NCI-H1417 (cell line): Measurements from ENCODE around the gene PHACTR4.
"Not testable (repeated sequence)": the region's sequence is repeated elsewhere in the genome, so short reads cannot be mapped to it uniquely, and the experiment has no call there.

Source experiments
- DNase-seq, 3 experiments: peaks; one replicate each; lab custom pipeline; 2025; lab: John Stamatoyannopoulos, UW

The PHACTR4 gene

DNA sequence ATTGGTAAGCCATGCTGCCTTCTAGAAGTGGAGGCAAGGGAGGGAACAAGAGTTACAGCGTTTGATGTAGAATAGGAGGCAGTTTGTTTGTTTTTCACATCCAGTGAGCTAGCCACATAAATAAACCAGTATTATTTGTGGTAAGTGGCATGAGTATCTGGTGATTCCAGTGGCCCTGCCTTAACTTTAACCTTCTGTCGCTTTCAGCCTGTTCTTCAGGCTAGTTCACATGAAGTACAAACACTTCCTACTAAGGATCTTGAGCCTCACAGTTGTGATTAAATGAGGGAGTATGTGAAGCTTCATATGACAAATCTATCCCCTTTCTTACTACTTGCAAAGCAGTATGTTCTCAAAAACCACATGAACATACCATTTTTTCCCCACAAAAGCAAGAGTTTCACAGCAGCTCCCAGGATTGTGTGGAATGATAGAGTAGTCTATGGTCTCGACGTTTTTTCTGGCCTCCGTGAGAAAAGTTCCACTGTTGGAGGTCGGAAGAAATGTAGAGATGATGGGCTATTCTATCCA lies 59.5 kb downstream of the PHACTR4 start:
- DNase-seq = no peak

DNA sequence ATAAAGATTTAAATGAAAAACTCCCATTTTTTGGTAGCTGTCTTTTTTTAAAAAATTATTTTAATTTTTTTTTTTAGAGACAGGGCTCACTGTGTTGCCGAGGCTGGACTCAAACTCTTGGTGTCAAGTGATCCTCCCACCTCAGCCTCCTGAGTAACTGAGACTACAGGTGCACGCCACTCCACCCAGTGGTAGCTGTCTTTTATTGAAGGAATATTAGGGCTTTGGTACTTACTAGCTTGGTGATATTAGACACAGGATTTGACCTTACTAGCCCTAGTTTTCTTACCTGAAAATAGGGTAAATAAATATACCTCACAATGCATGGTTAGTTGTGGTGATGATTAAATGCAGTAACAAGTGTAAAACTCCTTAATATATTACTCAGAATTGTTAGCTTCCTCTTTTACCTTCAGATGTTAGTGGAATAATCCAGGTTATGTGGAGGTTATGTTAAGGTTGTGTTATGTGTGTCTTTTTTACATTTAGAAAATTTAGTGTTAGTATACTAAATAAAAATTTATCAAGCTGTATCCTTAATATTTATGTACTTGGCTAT lies 66.8 kb downstream of the PHACTR4 start:
- DNase-seq = no peak

DNA sequence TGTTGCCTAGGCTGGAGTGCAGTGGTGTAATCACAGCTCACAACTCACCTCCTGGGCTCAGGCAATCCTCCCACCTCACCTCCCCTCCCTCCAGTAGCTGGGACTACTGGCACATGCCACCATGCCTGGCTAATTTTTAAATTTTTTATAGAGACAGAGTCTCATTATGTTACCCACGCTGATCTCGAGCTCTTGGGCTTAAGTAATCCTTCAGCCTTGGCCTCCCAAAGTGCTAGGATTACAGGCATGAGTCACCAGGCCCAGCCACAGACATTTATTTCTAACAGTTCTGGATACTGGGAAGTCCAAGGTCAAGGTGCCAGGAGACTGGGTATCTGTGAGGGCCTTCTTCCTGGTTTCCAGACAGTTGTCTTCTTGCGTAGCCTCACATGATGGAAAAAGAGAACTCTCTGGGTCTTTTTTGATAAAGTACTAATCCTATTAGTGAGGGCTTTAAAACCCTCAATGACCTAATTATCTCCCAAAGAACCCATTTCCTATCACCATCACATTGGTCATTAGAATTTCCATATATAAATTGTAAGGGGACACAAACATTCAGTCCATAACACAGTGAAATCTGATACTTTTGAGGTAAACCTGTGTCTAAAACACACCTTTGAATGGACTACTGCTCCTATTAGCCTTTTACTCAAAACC lies 67.9 kb downstream of the PHACTR4 start:
- no peak for DNase-seq

DNA sequence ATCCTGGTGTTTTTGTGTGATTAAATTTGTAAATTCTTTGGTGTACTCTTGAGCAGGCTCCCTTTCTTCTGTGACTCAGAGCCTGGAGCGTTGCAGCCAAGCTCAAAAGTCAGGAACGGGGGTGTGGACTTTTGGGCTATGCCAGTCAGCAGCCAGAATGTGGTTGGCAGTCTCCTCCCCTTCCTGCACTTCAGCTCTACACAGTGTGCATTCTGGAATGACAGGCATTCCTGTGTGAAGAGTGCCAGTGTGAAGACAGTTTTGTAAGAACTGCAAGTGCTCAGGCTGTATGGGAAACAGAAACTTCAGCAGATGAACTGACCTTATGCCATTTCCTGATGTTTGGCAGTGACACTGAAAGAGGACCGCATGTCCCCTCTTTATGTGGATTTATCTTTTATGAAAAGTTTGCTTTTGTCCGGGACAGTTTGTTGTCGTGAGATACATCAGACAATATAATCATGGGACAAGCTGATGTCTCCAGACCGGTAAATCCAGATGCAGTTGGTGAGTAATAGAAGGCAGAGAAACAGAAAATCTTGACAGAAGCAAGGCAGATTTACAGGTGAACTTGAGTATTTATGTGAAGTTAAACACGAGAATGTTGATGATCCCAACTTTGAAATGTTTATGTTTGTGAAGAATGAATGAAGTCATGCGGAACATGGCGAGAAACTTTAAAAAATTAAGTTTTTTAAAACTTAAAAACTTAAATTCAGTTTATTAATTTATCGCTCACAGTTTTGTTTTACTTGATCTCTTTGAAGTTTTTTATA lies 68.6 kb downstream of the PHACTR4 start:
- DNase-seq = peak in 2 of 3 experiments; percentile 3 to 14

DNA sequence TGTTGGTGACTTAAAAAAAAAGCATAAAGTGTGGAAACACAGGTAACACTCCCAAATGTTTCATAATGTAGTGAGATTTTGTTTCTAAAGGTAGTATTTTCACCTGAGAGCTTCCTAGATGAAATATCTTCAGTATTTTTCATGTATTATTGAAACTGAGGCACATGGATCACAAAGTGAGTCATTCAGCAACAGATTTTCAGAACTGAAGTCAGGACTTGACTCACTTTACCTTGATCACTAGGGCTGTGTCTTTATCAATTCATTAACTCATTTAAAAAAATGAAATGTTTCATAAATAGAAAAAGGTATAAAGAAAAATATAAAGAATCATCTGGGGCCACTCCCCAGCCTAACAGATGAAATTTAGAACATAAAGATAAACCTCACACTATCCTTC lies 69.8 kb downstream of the PHACTR4 start:
- DNase-seq = no peak

DNA sequence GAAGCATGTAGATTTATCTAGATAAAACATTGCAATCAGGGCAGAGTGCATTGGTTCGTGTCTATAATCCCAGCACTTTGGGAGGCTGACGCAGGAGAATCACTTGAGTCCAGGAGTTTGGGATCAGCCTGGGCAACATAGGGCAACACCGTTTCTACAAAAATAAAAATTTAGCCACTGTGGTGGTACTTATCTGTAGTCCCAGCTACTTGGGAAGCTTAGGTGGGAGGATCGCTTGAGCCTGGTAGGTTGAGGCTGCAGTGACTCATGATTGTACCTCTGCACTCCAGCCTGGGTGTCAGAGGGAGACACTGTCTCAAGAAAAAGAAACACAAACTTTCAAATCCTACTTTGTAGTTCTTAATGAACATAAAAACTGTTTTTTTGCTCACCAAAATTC lies 72.1 kb downstream of the PHACTR4 start:
- DNase-seq = no peak

DNA sequence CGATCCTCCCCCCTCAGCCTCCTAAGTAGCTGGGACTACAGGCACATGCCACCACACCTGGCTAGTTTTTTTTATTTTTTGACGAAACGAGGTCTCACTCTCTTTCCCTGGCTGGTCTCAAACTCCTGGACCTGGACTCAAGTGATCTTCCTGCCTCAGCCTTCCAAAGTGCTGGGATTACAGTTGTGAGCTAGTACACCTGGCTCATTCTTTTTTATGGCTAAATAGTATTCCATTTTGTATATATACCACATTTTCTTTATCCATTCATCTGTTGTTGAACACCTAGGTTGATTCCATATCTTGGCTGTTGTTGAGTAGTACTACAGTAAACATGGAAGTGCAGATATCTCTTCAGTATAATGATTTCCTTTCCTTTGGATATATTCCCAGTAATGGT lies 74.0 kb downstream of the PHACTR4 start:
- no peak for DNase-seq

DNA sequence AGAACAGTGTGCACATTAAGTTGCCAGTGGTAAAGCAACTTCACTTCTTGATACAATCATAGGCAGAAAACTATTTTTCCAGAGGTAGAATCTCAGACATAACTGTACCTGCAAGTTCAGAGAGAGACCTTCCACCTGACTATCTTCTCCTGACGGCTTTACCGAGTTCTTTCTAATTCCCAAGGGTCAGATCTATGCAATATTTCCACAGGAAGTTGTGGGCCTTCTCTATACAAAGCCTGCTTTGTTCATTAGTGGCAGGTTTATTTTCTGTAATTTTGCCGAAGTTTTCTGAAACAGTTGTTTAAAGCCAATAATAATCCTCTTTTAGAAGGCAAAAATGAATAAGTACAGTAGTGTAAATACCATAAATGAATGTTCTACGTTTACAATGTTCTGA lies 78.1 kb downstream of the PHACTR4 start:
- DNase-seq = no peak

DNA sequence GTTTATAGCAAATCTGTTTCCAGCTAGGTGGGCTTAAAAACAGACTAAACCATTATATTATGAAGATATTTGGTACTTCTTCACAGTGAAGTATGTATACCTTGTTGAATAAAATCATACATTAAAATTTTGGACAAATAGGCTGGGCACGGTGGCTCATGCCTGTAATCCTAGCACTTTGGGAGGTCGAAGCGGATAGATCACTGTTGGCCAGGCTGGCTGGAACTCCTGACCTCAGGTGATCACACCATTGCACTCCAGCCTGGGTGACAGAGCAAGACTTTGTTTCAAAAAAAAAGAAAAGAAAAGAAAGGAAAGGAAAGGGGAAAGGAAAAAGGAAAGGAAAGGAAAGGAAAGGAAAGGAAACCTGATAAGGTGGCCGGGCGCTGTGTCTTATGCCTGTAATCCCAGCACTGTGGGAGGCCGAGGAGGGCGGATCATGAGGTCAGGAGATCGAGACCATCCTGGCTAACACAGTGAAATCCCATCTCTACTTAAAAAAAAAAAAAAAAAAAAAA lies 78.6 kb downstream of the PHACTR4 start:
- DNase-seq = not testable (repeated sequence)

DNA sequence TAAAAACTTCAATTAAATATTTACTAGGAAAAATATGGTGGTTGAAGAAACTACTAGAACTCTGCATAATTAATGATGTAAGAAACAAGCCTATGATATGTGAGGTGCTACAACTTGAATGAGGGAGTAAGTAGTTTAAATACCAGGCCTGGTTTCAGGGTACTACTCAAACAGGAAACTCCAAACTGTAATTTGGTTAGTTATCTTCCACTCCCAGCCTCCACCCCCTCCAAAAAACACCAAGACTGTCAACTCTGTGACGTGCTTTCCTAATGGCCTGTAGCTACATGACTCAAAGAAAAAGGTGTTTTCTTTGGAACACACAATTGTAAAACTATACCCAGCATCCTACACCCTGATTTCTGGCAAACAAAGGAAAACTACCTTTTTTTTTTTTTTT lies 80.4 kb downstream of the PHACTR4 start:
- no peak for DNase-seq

DNA sequence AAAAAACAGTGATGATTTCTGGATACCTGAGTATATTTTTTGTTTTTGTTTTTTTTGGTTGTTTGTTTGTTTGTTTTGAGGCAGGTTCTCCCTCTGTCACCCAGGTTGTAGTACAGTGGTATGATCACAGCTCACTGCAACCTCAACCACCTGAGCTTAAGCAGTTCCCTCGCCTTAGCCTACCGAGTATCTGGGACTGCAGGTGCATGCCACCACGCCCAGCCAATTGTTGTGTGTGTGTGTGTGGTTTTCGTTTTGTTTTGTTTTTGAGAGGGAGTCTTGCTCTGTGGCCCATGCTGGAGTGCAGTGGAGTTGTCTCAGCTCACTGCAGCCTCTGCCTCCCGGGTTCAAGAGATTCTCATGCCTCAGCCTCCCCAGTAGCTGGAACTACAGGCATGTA lies 81.0 kb downstream of the PHACTR4 start:
- no peak for DNase-seq

DNA sequence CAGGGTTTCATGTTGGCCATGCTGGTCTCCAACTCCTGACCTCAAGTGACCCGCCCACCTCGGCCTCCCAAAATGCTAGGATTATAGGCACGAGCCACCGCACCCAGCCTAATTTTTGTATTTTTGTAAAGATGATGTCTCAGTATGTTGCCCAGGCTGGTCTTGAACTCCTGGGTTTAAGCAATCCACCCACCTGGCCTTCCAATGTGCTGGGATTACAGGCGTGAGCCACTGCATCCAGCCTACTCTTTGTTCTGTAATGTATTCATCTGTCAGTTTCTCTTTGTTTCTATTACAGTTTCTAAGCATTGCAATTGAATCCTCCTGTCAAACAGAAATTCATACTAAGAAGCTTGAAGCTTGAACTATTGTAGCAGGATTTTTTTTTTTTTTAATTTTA lies 81.5 kb downstream of the PHACTR4 start:
- DNase-seq = no peak

DNA sequence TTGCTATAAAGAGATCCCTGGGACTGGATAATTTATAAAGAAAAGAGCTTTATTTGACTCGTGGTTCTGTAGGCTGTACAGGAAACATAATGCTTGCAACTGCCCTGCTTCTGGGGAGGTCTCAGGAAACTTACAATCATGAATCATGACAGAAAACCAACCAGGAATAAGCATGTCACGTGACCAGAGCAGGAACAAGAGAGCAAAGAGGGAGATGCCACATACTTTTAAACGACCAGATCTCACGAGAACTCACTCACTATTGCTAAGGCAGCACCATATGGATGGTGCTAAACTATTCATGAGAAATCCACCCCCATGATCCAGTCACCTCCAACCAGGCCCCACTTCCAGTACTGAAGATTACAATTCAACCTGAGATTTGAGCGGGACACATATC lies 86.5 kb downstream of the PHACTR4 start:
- no peak for DNase-seq

DNA sequence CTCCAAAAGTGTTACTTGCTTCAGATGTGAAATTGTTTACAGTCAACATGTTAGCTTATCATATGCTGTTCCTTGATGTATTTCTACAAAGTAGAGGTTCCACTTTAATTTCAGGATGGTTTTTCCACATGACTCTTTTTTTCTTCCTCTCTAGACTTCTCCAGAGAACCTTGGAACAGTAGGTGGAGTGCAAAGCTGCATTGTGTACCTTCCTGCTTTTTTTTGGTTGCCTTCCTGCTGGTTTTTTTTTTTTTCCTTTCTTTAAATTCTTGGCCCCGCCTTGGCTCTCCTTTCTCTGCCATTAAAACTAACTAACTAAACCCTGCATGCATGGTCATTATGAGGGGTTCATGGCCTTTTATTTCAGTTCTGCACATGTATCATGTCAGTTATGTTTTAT lies 88.1 kb downstream of the PHACTR4 start:
- no peak for DNase-seq

DNA sequence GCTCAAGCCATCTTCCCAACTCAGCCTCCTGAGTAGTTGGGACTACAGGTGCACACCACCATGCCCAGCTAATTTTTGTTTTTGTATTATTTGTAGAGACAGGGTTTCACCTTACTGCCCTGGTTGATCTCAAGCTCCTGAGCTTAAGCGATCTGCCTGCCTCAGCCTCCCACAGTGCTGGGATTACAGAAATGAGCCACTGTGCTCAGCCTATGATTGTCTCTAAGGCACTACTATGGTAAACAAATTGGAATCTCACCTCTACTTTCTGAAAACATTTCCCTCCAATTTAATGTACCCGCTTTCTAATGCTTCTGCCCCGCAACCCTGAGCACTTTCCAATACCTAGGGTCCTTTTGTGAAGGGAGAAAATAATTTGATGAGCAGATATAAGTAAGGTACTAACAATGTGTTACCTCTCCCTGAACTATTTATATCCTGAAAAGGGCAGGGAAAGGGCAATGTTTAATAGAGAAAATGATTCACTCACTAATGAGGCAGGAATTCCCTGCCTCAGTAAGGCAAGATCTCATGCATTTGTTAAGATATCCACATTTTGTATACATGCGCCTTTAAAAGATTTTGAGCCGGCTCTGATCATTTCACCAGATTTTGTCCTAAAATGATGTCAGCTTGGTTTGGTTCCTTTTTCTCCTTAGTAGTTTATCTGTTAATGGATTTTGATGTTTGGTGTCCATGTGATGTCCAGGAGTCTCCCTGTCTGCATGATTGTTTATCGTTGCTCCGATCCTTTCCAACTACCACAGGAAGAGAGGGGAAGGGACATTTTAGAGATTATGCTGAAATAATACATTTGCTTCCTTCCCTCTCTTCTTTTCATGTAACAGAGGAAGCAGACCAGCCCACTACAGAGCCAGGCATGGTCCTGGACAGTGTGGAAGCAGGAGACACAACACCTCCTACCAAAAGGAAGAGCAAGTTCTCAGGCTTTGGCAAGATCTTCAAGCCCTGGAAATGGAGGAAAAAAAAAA lies 89.0 kb downstream of the PHACTR4 start:
- DNase-seq = no peak

DNA sequence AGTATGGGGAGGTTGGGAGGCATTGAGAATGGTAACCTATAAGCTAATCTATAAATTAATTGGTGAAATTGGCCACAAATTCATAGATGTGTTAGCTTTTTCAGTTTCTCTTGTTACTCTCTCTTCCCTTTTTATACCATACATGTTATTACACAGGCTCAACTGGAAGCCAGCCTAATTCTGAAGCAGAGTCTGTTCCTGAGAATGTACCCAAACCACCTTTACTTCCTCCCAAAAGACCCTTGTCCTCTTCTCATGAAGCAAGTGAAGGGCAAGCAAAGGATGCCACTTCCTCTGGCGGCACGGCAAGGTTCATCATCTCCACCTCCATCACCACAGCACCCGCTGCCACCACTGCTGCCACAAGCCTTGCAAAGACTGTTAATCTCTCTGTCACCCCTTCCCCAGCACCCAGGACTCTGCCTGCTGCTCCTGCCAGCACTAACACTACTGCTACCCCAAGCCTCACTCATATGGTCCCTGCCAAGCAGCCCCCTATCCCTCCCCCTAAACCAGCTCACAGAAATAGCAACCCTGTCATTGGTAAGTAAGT lies 96.8 kb downstream of the PHACTR4 start:
- no peak for DNase-seq

DNA sequence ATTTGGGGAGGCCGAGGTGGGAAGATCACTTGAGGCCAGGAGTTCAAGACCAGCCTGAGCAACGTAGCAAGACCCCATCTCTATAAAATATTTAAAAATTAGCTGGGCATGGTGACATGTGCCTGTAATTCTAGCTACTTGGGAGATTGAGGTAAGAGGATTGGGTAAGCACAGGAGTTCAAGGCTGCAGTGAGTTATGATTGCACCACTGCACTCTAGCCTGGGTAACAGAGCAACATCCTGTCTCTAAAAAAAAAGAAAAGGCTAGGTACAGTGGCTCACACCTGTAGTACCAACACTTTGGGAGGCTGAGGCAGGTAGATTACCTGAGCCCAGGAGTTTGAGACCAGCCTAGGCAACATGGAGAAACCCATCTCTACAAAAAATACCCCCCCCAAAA lies 100.6 kb downstream of the PHACTR4 start:
- no peak for DNase-seq

DNA sequence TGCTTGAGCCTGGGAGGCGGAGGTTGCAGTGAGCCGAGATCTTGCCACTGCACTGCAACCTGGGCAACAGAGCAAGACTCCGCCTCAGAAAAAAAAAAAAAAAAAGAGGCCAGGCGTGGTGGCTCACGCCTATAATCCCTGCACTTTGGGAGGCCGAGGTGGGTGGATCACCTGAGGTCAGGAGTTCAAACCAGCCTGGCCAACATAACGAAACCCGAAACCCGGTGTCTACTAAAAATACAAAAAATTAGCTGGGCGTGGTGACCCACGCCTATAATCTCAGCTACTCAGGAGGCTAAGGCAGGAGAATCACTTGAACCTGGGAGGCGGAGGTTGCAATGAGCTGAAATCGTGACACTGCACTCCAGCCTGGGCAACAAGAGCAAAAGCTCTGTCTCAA lies 110.0 kb downstream of the PHACTR4 start:
- not testable (repeated sequence) for DNase-seq

DNA sequence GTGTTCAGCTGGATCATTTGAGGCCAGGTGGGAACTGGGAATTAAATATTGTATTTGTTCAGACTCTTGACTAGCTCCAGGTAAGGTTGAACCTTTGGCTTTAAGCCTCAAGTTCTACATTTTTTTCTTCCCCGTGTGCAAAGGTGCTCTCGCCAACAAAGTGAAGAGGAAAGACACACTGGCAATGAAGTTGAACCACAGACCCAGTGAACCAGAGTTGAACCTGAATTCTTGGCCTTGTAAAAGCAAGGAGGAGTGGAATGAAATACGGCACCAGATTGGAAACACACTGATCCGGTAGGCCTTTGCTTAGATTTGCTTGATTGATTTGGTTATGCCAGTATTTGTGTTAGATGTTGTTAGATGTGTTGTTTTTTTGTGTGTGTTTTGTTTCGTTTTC lies 110.8 kb downstream of the PHACTR4 start:
- no peak for DNase-seq

DNA sequence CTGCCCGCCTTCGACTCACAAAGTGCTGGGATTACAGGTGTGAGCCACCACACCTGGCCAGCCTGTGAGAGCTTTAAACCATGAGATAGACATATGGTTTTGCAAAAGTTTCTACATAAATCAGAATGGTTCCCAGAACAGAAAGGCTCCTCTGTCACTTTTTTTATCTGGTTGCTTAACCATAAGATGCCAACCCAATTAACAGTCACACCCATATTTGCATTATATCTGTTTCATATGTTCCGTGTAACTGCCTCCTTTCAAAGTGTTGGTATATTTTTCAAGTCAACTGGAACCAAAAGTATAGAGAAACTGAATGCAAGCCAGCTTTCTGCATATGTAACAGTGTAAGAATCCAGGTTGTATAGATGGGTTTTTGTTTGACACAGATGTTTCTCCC lies 112.6 kb downstream of the PHACTR4 start:
- no peak for DNase-seq

DNA sequence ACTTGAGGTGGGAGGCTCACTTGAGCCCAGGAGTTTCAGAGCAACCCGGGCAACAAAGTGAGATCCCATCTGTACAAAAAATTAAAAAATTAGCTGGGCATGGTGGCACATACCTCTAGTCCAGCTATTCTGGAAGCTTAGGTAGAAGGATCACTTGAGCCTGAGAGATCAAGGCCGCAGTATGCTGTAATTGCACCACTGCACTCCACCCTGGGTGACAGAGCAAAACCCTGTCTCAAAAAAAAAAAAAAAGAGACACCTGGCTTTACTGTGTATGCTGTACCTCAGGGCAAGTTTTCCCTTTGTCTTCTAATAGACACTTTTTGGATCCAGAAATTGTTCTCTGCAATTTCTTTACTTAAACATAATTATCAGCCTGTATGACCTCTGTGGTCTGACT lies 113.2 kb downstream of the PHACTR4 start:
- DNase-seq = no peak
